Smooth muscle cell (in vitro differentiated cells): ENCODE data around the gene SYS1. TPM values are rescaled to one million over a fixed set of nuclear protein-coding genes. Genes with fewer than 3 reads are reported as not detected.

Experiments used
- DNase-seq: peaks from one replicate; lab custom pipeline; 2025; ENCODE audit not compliant: unreplicated experiment; lab: John Stamatoyannopoulos, UW
- H2AFZ ChIP-seq: fragments of 200-600 bp; sonication (generic); 2 replicates; pipeline ENCODE4 v1.6.0; 2016; ENCODE audit warnings: antibody characterized with exemption, low read depth, mild to moderate bottlenecking
- H3F3A ChIP-seq: fragments of 200-600 bp; sonication (generic); 2 replicates; pipeline ENCODE4 v1.6.0; 2017; ENCODE audit warnings: antibody characterized with exemption, low read depth
- H3K27ac ChIP-seq: fragments of 200-600 bp; sonication (generic); 2 replicates; pipeline ENCODE4 v1.5.1; 2016; ENCODE audit warnings: low read depth, mild to moderate bottlenecking
- H3K27me3 ChIP-seq: fragments of 200-600 bp; sonication (generic); 2 replicates; pipeline ENCODE4 v1.6.1; 2016; ENCODE audit warnings: low read depth, mild to moderate bottlenecking
- H3K36me3 ChIP-seq: fragments of 200-600 bp; sonication (generic); 2 replicates; pipeline ENCODE4 v1.5.1; 2016; ENCODE audit warnings: low read depth
- H3K4me1 ChIP-seq: fragments of 200-600 bp; sonication (generic); 2 replicates; pipeline ENCODE4 v1.5.1; 2016; ENCODE audit warnings: low read depth
- H3K4me2 ChIP-seq: fragments of 200-600 bp; sonication (generic); 2 replicates; pipeline ENCODE4 v1.6.0; 2016; ENCODE audit warnings: mild to moderate bottlenecking
- H3K4me3 ChIP-seq: fragments of 200-600 bp; sonication (generic); 2 replicates; pipeline ENCODE4 v1.5.1; 2016; ENCODE audit warnings: mild to moderate bottlenecking
- H3K79me2 ChIP-seq: fragments of 200-600 bp; sonication (generic); 2 replicates; pipeline ENCODE4 v1.6.0; 2016; ENCODE audit warnings: low read depth, mild to moderate bottlenecking
- H3K9ac ChIP-seq: fragments of 200-600 bp; sonication (generic); 2 replicates; pipeline ENCODE4 v1.6.0; 2016; ENCODE audit warnings: low read depth
- H3K9me3 ChIP-seq: fragments of 200-600 bp; sonication (generic); replicated peaks from 2 replicates; pipeline ENCODE4 v1.5.1; 2016; ENCODE audit warnings: low read depth
- H4K20me1 ChIP-seq: fragments of 200-600 bp; sonication (generic); 2 replicates; pipeline ENCODE4 v1.6.0; 2016; ENCODE audit warnings: low read depth
- CTCF ChIP-seq: fragments of 200-600 bp; sonication (generic); IDR thresholded peaks from 2 replicates; pipeline ENCODE4 v1.5.1; 2017; ENCODE audit warnings: borderline replicate concordance, mild to moderate bottlenecking, antibody characterized with exemption; ENCODE audit not compliant: insufficient read depth, poor library complexity, severe bottlenecking
- WGBS: methylation state at CpG from one replicate; pipeline ENCODE4 v1.1.7; 2016; ENCODE audit warnings: low lambda C conversion rate; 5-methylcytosine and 5-hydroxymethylcytosine counted together
- polyA plus RNA-seq: library from polyadenylated mRNA; unstranded; fragments of >200 nt; fragmentation: Nextera tagmentation; extraction: Ambion mirVana; gene quantifications from 2 replicates; pipeline ENCODE4 v1.2.1, GENCODE V29; 2016
- total RNA-seq: library from RNA; depleted of rRNA; stranded (reverse); fragments of >200 nt; gene quantifications from 2 replicates; pipeline ENCODE4 v1.2.3, GENCODE V29; 2014

SYS1 gene
- total and polyA plus RNA-seq, 2 experiments from 2014 or later = 14.5 to 17.0 TPM

GRCh38 chr20:45318948-45319347 is 44.0 kb upstream of the SYS1 start:
- Histone ChIP-seq H2AFZ (no peak overlapping the region), H3K36me3 (no peaks in the 10 kb centered on the region), H3K4me3 (no peak overlapping the region), H4K20me1 (no peaks in the 10 kb centered on the region), H3K27me3 (no peaks in the 10 kb centered on the region), H3K27ac (no peak overlapping the region), H3K9me3 (no peaks in the 10 kb centered on the region), H3K4me2 (no peak overlapping the region), H3K4me1 (no peaks in the 10 kb centered on the region), H3K9ac (no peak overlapping the region), H3K79me2 (no peaks in the 10 kb centered on the region), H3F3A (peaks cover 2% of the 10 kb centered on the region)
- no peak for DNase-seq
- no peak for TF ChIP-seq CTCF
- WGBS = 84% methylated on average over 2 of the region's 2 CpGs

GRCh38 chr20:45320948-45321595 is 41.9 kb upstream of the SYS1 start:
- Histone ChIP-seq H3K4me3 (no peak overlapping the region), H3K36me3 (no peaks in the 10 kb centered on the region), H4K20me1 (no peaks in the 10 kb centered on the region), H3F3A (peaks cover 7% of the 10 kb centered on the region), H3K27me3 (no peaks in the 10 kb centered on the region), H3K4me1 (no peaks in the 10 kb centered on the region), H3K9ac (no peak overlapping the region), H3K4me2 (no peak overlapping the region), H3K9me3 (no peaks in the 10 kb centered on the region), H3K79me2 (no peaks in the 10 kb centered on the region), H3K27ac (no peak overlapping the region), H2AFZ (no peak overlapping the region)
- no peak for DNase-seq
- no peak for TF ChIP-seq CTCF
- WGBS = 76% methylated on average over 5 of the region's 5 CpGs

GRCh38 chr20:45322952-45323383 is 40.0 kb upstream of the SYS1 start:
- Histone ChIP-seq H2AFZ (no peak overlapping the region), H3K9me3 (no peaks in the 10 kb centered on the region), H3K4me3 (no peak overlapping the region), H3K4me2 (no peak overlapping the region), H3K79me2 (no peaks in the 10 kb centered on the region), H4K20me1 (no peaks in the 10 kb centered on the region), H3K9ac (no peak overlapping the region), H3K27me3 (no peaks in the 10 kb centered on the region), H3K27ac (no peak overlapping the region), H3K36me3 (no peaks in the 10 kb centered on the region), H3F3A (peaks cover 8% of the 10 kb centered on the region), H3K4me1 (no peaks in the 10 kb centered on the region)
- TF ChIP-seq CTCF = peak; percentile 15
- WGBS = 50% methylated on average over 7 of the region's 7 CpGs
- DNase-seq = no peak

- no peak overlapping the region for H3K27ac ChIP-seq
- no peaks in the 10 kb centered on the region for H3K9me3 ChIP-seq
- H3K79me2 ChIP-seq = no peaks in the 10 kb centered on the region
- peaks cover 10% of the 10 kb centered on the region for H3F3A ChIP-seq
- H3K4me3 ChIP-seq = no peak overlapping the region
- no peak overlapping the region for H2AFZ ChIP-seq
- no peaks in the 10 kb centered on the region for H4K20me1 ChIP-seq
- DNase-seq = no peak
- no peak overlapping the region for H3K4me2 ChIP-seq
- H3K36me3 ChIP-seq = no peaks in the 10 kb centered on the region
- no peaks in the 10 kb centered on the region for H3K27me3 ChIP-seq
- TF ChIP-seq CTCF = no peak
- H3K4me1 ChIP-seq = no peaks in the 10 kb centered on the region
- no peak overlapping the region for H3K9ac ChIP-seq
Observed at GRCh38 chr20:45323731-45324130, 39.2 kb upstream of the SYS1 start.
